Right renal cortex interstitium (tissue), 3 donors: Measurements from ENCODE around the gene HBB. TPM values are rescaled to one million over a fixed set of nuclear protein-coding genes. Genes with fewer than 3 reads are reported as not detected.

Experiments used
- polyA plus RNA-seq, 3 donors: library from polyadenylated mRNA; unstranded; fragments of 120-200 nt; gene quantifications; one replicate each; pipeline ENCODE4 v1.2.1, GENCODE V29; 2013; ENCODE audit not compliant: insufficient read length in 3 of 3

Gene HBB
- polyA plus RNA-seq, 3 donors: 146 to 221 (median 152) TPM

Other genes starting within 250 kb of the HBB start
- under 1 TPM in 2 of 3 donors, not detected in 1; 0.08 TPM for gene OR51L1, start 232.2 kb downstream of the HBB start, polyA plus RNA-seq
- gene OR52J3, start 180.5 kb downstream of the HBB start, polyA plus RNA-seq: not detected
- not detected for gene OR52E2, start 167.4 kb downstream of the HBB start, polyA plus RNA-seq
- not detected for gene OR52E1, start 157.5 kb downstream of the HBB start, polyA plus RNA-seq
- gene OR52A5, start 88.7 kb downstream of the HBB start, polyA plus RNA-seq: not detected
- gene OR52A1, start 72.3 kb downstream of the HBB start, polyA plus RNA-seq: under 1 TPM in 1 of 3 donors, not detected in 2; 0.03 TPM
- gene OR51V1, start 26.4 kb downstream of the HBB start, polyA plus RNA-seq: not detected
- 1 to 10 TPM; 1.9 to 2.2 (median 2.1) TPM for gene HBD, start 7.4 kb upstream of the HBB start, polyA plus RNA-seq
- 1 to 10 TPM; 3.5 to 6.3 (median 5.8) TPM for gene HBG1, start 22.8 kb upstream of the HBB start, polyA plus RNA-seq
- gene HBG2, start 27.7 kb upstream of the HBB start, polyA plus RNA-seq: 1,000 to 10,000 TPM; 2,105 to 2,538 (median 2,461) TPM
- 10 to 100 TPM in 1 of 3 donors, 1 to 10 TPM in 2; 7.4 to 13.8 (median 8.1) TPM for gene HBE1, start 42.9 kb upstream of the HBB start, polyA plus RNA-seq
- under 1 TPM in 1 of 3 donors, not detected in 2; 0.22 TPM for gene OR51B4, start 74.9 kb upstream of the HBB start, polyA plus RNA-seq
- gene OR51B2, start 97.2 kb upstream of the HBB start, polyA plus RNA-seq: not detected
- gene OR51B5, start 116.5 kb upstream of the HBB start, polyA plus RNA-seq: under 1 TPM; 0.14 to 0.49 (median 0.14) TPM
- not detected for gene OR51B6, start 124.4 kb upstream of the HBB start, polyA plus RNA-seq
- not detected for gene OR51M1, start 156.7 kb upstream of the HBB start, polyA plus RNA-seq
- gene OR51Q1, start 195.0 kb upstream of the HBB start, polyA plus RNA-seq: not detected
- not detected for gene OR51I1, start 214.4 kb upstream of the HBB start, polyA plus RNA-seq
- not detected for gene OR51I2, start 222.3 kb upstream of the HBB start, polyA plus RNA-seq